Gastrocnemius medialis (tissue), 4 donors: ENCODE results near the gene EPB41L4A. TPM values are rescaled to one million over a fixed set of nuclear protein-coding genes. Genes with fewer than 3 reads are reported as not detected.

Source experiments
- ATAC-seq, 2 donors: fragments of 150-250 bp; one replicate each; pipeline ENCODE4 v1.9.1; 2016
- DNase-seq, 2 donors: peaks; one replicate each; pipeline ENCODE4 v3.0.0-alpha.2; 2019
- H3K27ac ChIP-seq, 4 donors: fragments of 200-600 bp; sonication (generic); 1 replicate in 1 of 4; 2 replicates in 3 of 4; pipeline ENCODE4 v1.5.1; 2016 to 2018; ENCODE audit warnings: mild to moderate bottlenecking in 2 of 4, moderate library complexity in 1 of 4
- H3K27me3 ChIP-seq, 3 donors: fragments of 200-600 bp; sonication (generic) in 2 of 3; 1 replicate in 1 of 3; 2 replicates in 2 of 3; pipeline versions ENCODE4 v1.5.1 to v1.6.0; 2016 to 2019; ENCODE audit warnings: mild to moderate bottlenecking in 1 of 3, moderate library complexity in 1 of 3
- H3K36me3 ChIP-seq, 2 donors: fragments of 200-600 bp; sonication (generic) in 1 of 2; one replicate each; pipeline ENCODE4 v1.5.1; 2017 to 2018
- H3K4me1 ChIP-seq, 2 donors: fragments of 200-600 bp; sonication (generic) in 1 of 2; one replicate each; pipeline ENCODE4 v1.5.1; 2016 to 2017; ENCODE audit warnings: mild to moderate bottlenecking in 2 of 2
- H3K4me3 ChIP-seq, 4 donors: fragments of 200-600 bp; sonication (generic) in 3 of 4; 1 replicate in 1 of 4; 2 replicates in 3 of 4; pipeline ENCODE4 v1.5.1; 2016 to 2019; ENCODE audit warnings: mild to moderate bottlenecking in 2 of 4
- H3K9me3 ChIP-seq, 3 donors: fragments of 200-600 bp; sonication (generic) in 2 of 3; 1 replicate in 1 of 3; 2 replicates in 2 of 3; pipeline ENCODE4 v1.5.1; 2016 to 2019
- POLR2A ChIP-seq, 2 donors: fragments of 450-650 bp; IDR thresholded peaks; one replicate each; pipeline ENCODE4 v1.6.1; 2017; ENCODE audit warnings: antibody characterized with exemption in 2 of 2, mild to moderate bottlenecking in 2 of 2, moderate library complexity in 2 of 2
- in situ Hi-C, 4 donors: fragments of 200-750 bp; cut with MboI; loops; one replicate each; pipeline versions ENCODE4 v1.15.0 to v1.8.0; 2017; ENCODE audit warnings: low sequenced_read_pairs in 4 of 4
- intact Hi-C: fragments of 100-400 bp; cut with DNase I; formaldehyde crosslinking; loops from one replicate; pipeline ENCODE4 v1.15.1; 2023; ENCODE audit warnings: low total_unique reads
- total RNA-seq, 4 donors: library from RNA; depleted of rRNA; stranded (reverse); fragments of >200 nt; gene quantifications; one replicate each; pipeline versions ENCODE4 v1.1.0 to v1.2.3, GENCODE V29; 2016
- TF ChIP-seq, protein P1 (sequence below), 5 experiments: fragments of 450-650 bp in 3 of 5; fragments of 200-600 bp in 2 of 5; sonication (generic) in 2 of 5; IDR thresholded peaks in 4 of 5; conservative IDR thresholded peaks in 1 of 5; 1 replicate in 4 of 5; 2 replicates in 1 of 5; pipeline ENCODE4 v1.5.1; 2016 to 2019; ENCODE audit warnings: antibody characterized with exemption in 5 of 5, mild to moderate bottlenecking in 3 of 5, moderate library complexity in 3 of 5

Gene EPB41L4A
- total RNA-seq, 4 donors from 2014 or later: 1.8 to 10.6 (median 3.8) TPM

DNA sequence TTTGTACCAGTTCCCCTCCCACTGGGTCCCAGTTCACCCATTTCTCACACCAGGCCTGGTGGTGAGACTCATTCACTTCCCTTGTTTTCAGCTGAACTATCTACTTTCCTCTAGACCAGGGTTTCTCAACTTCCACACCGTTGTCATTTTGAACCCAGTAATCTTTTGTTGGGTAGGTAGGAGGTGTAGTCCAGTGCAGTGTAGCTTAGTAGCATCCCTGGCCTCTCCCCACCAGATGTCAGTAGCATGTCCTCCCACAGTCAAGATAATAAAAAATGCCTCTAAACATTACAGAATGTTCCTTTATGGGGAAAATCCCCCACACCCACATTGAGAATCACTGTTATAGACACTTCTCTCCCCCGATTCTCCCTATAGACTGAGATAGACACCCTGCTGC is 299.1 kb downstream of the EPB41L4A start:
- Histone ChIP-seq H3K9me3 (no peaks in the 10 kb centered on the region), H3K27ac (no peak overlapping the region), H3K4me1 (no peaks in the 10 kb centered on the region), H3K4me3 (no peak overlapping the region), H3K27me3 (no peaks in the 10 kb centered on the region), H3K36me3 (no peaks in the 10 kb centered on the region)
- no peak for DNase-seq
- no peak for ATAC-seq
- intact Hi-C loops (no loop called here), in situ Hi-C loops (no loop called here)
- no peak for TF ChIP-seq POLR2A (IDR thresholded peaks at IDR 0.05)
- TF ChIP-seq, protein P1, sequence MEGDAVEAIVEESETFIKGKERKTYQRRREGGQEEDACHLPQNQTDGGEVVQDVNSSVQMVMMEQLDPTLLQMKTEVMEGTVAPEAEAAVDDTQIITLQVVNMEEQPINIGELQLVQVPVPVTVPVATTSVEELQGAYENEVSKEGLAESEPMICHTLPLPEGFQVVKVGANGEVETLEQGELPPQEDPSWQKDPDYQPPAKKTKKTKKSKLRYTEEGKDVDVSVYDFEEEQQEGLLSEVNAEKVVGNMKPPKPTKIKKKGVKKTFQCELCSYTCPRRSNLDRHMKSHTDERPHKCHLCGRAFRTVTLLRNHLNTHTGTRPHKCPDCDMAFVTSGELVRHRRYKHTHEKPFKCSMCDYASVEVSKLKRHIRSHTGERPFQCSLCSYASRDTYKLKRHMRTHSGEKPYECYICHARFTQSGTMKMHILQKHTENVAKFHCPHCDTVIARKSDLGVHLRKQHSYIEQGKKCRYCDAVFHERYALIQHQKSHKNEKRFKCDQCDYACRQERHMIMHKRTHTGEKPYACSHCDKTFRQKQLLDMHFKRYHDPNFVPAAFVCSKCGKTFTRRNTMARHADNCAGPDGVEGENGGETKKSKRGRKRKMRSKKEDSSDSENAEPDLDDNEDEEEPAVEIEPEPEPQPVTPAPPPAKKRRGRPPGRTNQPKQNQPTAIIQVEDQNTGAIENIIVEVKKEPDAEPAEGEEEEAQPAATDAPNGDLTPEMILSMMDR (IDR thresholded peaks at IDR 0.05 in 4 of 5, conservative IDR thresholded peaks at IDR 0.05 in 1 of 5): no peak

GRCh38 chr5:112119508-112119907 is 299.6 kb downstream of the EPB41L4A start:
- intact Hi-C loops: no loop called here

DNA sequence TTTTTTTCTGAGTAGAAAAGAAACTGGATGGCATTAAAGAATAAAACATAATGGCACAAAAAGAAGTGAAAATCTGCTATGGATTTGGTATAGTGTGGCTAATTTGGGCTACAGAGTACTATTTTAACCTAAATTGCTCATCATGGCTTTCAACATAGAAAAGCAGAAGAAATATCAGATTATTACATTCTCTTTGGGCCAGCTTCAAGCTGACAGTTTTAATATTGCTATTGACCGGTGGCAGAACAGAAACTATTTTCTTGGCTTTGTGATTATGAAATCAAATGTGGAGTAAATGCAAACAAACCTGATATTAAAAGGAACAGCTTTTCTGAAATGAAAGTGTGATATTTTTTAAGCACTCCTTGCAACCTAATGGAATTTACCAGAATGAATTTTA is 301.5 kb downstream of the EPB41L4A start:
- Histone ChIP-seq H3K4me3 (no peak overlapping the region), H3K4me1 (no peaks in the 10 kb centered on the region), H3K27ac (no peak overlapping the region), H3K36me3 (no peaks in the 10 kb centered on the region), H3K9me3 (no peaks in the 10 kb centered on the region), H3K27me3 (no peaks in the 10 kb centered on the region)
- in situ Hi-C loops: no loop called here
- ATAC-seq (no peak), DNase-seq (no peak)
- TF ChIP-seq, protein P1 (IDR thresholded peaks at IDR 0.05 in 4 of 5, conservative IDR thresholded peaks at IDR 0.05 in 1 of 5): no peak
- no peak for TF ChIP-seq POLR2A (IDR thresholded peaks at IDR 0.05)
- intact Hi-C loops: no loop called here

More at GRCh38 chr5:112119508-112119907, 299.6 kb downstream of the EPB41L4A start:
- TF ChIP-seq, protein P1 (IDR thresholded peaks at IDR 0.05 in 4 of 5, conservative IDR thresholded peaks at IDR 0.05 in 1 of 5): no peak
- TF ChIP-seq POLR2A (IDR thresholded peaks at IDR 0.05): no peak
- in situ Hi-C loops: no loop called here
- Histone ChIP-seq H3K4me3 (no peak overlapping the region), H3K9me3 (no peaks in the 10 kb centered on the region), H3K4me1 (no peaks in the 10 kb centered on the region), H3K27ac (no peak overlapping the region), H3K27me3 (no peaks in the 10 kb centered on the region), H3K36me3 (no peaks in the 10 kb centered on the region)
- ATAC-seq (no peak), DNase-seq (no peak)

DNA sequence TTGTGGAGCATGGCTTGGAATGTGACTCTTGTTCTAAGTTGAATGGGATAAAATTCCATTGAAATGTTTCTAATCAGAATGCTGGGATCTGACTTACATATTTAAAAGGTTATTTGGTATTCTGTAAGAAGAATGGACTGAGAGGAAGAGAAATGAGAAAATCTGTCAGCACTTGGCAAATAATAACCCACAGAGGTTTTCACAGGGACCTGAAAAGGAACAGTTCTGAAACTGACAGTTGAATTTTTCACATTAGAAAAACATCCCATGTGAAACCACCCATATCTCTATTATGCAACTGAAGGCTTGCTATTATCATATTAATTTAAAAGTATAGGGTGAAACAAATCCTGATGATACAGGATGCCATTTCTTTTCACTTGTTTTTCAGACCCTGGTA is 302.7 kb downstream of the EPB41L4A start:
- H3K36me3 ChIP-seq: no peaks in the 10 kb centered on the region
- intact Hi-C loops (no loop called here), in situ Hi-C loops (no loop called here)
- ATAC-seq: no peak
- H3K9me3 ChIP-seq: no peaks in the 10 kb centered on the region
- H3K4me3 ChIP-seq: no peak overlapping the region
- DNase-seq: no peak
- no peak for TF ChIP-seq POLR2A (IDR thresholded peaks at IDR 0.05)
- TF ChIP-seq, protein P1 (IDR thresholded peaks at IDR 0.05 in 4 of 5, conservative IDR thresholded peaks at IDR 0.05 in 1 of 5): no peak
- no peaks in the 10 kb centered on the region for H3K27me3 ChIP-seq
- no peaks in the 10 kb centered on the region for H3K4me1 ChIP-seq
- no peak overlapping the region for H3K27ac ChIP-seq

GRCh38 chr5:112113565-112113964 is 305.5 kb downstream of the EPB41L4A start:
- Histone ChIP-seq H3K4me1 (no peaks in the 10 kb centered on the region), H3K9me3 (no peaks in the 10 kb centered on the region), H3K27ac (no peak overlapping the region), H3K27me3 (no peaks in the 10 kb centered on the region), H3K4me3 (no peak overlapping the region), H3K36me3 (no peaks in the 10 kb centered on the region)
- intact Hi-C loops: no loop called here
- TF ChIP-seq, protein P1 (IDR thresholded peaks at IDR 0.05 in 4 of 5, conservative IDR thresholded peaks at IDR 0.05 in 1 of 5): no peak
- TF ChIP-seq POLR2A (IDR thresholded peaks at IDR 0.05): no peak
- DNase-seq: no peak
- no peak for ATAC-seq
- in situ Hi-C loops: no loop called here
